ENCODE measurements around the gene ZNF423.

ZNF423 gene

DNA sequence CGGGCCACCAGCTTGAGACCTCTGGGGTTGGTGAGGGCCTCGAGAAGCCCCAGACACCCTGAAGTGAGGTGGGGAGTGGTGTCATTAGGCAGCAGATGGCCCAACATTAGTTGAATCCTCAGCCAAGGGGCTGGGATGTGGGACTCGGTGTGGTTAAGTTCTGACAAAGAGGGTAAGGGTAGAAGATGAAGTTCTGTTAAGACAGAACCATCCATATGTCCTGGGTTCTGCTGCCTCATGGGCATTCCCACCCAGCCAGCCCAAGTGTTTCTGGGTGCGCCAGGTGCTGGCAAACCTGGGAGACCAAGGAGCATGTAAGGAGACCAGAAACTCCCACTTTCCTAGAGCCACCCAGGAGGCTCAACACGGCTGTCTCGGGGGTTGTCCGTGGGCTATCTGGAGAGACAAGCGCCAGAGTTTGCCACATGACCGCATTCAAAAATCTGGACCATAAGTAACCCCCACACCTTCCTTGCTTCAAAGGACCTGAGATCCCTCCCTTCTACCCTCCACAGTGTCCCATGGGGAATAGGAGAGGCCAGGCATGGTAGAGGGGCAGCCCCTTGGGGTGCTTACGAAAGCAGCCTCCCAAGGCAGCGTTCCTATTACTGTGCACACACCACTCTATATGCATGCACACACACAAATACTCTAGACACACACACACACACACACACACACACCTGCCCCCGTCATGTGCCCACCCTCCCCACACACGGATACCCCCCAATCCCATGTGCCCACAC is 353.6 kb downstream of the ZNF423 start:
- H3K36me3 ChIP-seq (ENCODE audit: control insufficient read depth, insufficient read depth, low read length) = no peaks in the 10 kb centered on the region
- peaks cover 5% of the 10 kb centered on the region; the same call in 1 of the 2 replicates for H3K4me1 ChIP-seq (ENCODE audit: control insufficient read depth, insufficient read depth, low read length)
- no peaks in the 10 kb centered on the region for H3K27me3 ChIP-seq (ENCODE audit: control insufficient read depth, insufficient read depth, low read length)
- H3K9ac ChIP-seq (ENCODE audit: low read length) = no peak overlapping the region
- H3K4me3 ChIP-seq (ENCODE audit: low read depth, low read length) = no peak overlapping the region
- H3K27ac ChIP-seq (ENCODE audit: low read depth, low read length) = no peak overlapping the region
- H3K9me3 ChIP-seq (ENCODE audit: control insufficient read depth, insufficient read depth, low read depth, low read length) = no peaks in the 10 kb centered on the region

DNA sequence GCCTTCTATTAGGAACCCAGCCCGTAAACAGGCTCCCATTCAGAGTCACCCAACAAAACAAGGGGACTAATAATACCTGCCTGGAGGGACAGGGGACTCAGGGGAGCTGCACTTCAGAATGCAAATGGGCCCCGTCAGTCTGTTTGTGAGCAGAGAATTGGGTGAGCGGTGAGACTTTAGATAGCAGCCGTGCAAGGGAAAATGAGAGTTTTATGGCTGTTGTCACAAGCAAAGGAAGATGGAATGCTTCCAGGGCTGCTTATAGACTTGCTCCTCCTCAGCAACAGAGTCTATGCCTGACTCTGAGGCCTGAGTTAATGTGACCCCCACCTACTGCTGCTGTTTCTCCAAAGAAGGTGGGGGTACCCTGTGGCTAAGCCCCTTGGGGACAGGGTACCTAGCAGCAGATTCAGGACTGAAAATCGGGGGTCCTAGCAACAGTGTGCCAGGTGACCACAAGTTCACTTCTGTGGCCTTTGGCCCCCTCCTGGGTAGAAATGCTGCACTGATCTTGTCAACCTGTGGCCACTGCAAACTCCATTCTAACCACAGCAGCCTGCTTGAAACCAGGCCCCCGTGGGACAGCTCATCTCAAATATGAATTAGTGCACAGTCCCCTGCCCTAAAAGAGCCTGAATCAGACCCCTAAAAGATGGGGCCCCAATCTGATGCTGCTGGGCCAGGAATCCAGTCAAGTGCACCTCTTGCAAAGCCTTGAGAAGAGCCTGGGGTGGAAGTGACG is 355.9 kb downstream of the ZNF423 start:
- peaks cover 5% of the 10 kb centered on the region; the same call in 1 of the 2 replicates for H3K4me1 ChIP-seq (ENCODE audit: control insufficient read depth, insufficient read depth, low read length)
- no peaks in the 10 kb centered on the region for H3K9me3 ChIP-seq (ENCODE audit: control insufficient read depth, insufficient read depth, low read depth, low read length)
- H3K36me3 ChIP-seq (ENCODE audit: control insufficient read depth, insufficient read depth, low read length) = no peaks in the 10 kb centered on the region
- no peak overlapping the region for H3K27ac ChIP-seq (ENCODE audit: low read depth, low read length)
- no peaks in the 10 kb centered on the region for H3K27me3 ChIP-seq (ENCODE audit: control insufficient read depth, insufficient read depth, low read length)
- H3K4me3 ChIP-seq (ENCODE audit: low read depth, low read length) = no peak overlapping the region
- H3K9ac ChIP-seq (ENCODE audit: low read length) = no peak overlapping the region

DNA sequence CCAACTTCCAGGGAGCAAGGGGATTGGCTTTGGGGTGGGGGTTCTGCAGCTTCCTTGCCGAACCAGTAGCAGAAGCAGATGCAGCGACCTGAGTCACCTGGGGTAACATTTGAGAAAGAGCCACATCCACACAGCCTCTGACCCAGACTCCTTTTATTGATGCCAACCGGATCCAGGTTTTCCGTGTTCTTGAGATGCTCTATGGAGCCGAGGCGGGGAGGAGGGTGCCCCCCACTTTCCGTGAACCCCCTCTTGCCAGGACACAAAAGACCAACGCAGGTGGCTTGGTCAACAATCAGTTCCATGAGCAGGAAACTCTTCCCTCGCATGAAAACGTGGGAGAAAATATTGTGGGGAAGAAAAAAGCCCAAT is 356.5 kb downstream of the ZNF423 start:
- Histone ChIP-seq H3K27ac (ENCODE audit: low read depth, low read length) (no peak overlapping the region), H3K9me3 (ENCODE audit: control insufficient read depth, insufficient read depth, low read depth, low read length) (no peaks in the 10 kb centered on the region), H3K4me3 (ENCODE audit: low read depth, low read length) (no peak overlapping the region), H3K9ac (ENCODE audit: low read length) (no peak overlapping the region), H3K4me1 (ENCODE audit: control insufficient read depth, insufficient read depth, low read length) (peaks cover 5% of the 10 kb centered on the region; the same call in 1 of the 2 replicates), H3K27me3 (ENCODE audit: control insufficient read depth, insufficient read depth, low read length) (no peaks in the 10 kb centered on the region), H3K36me3 (ENCODE audit: control insufficient read depth, insufficient read depth, low read length) (no peaks in the 10 kb centered on the region)

DNA sequence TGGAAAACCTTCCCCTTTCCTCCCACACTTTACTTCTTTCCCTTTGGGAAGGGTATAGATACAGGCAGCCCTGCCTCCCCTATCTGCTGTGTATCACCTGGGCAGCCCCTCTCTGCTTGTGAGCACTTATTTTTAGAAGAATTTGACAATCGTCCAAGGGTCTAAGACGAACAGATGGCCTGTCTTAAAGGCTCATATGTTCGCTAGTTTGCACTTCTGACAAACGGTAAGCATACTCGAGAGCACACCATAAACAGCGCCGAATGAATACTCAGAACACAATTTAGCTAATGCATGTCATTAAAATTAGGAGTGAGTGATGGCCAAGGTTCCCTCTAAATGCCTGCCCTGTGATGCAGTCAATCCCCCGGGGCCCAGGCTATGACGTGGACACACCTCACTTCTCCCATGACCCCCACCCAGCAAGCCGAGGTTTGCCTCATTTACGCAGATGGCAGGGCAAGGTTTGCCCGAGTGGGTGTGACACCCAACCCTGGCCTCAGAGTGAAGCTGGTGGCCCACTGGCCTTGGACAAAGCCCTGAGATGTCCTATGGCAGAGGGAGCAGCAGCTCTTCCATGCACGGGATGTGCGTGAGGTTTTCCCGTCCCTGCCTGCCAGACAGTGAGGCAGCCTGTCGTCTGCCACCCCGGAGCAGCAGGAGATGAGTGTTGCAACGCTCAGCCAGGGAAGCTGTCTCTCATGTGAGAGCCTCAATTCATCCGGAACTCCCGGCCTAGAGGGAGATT is 357.1 kb downstream of the ZNF423 start:
- peaks cover 5% of the 10 kb centered on the region; the same call in 1 of the 2 replicates for H3K4me1 ChIP-seq (ENCODE audit: control insufficient read depth, insufficient read depth, low read length)
- H3K9ac ChIP-seq (ENCODE audit: low read length) = no peak overlapping the region
- no peak overlapping the region for H3K4me3 ChIP-seq (ENCODE audit: low read depth, low read length)
- H3K9me3 ChIP-seq (ENCODE audit: control insufficient read depth, insufficient read depth, low read depth, low read length) = no peaks in the 10 kb centered on the region
- H3K27me3 ChIP-seq (ENCODE audit: control insufficient read depth, insufficient read depth, low read length) = no peaks in the 10 kb centered on the region
- no peaks in the 10 kb centered on the region for H3K36me3 ChIP-seq (ENCODE audit: control insufficient read depth, insufficient read depth, low read length)
- no peak overlapping the region for H3K27ac ChIP-seq (ENCODE audit: low read depth, low read length)

DNA sequence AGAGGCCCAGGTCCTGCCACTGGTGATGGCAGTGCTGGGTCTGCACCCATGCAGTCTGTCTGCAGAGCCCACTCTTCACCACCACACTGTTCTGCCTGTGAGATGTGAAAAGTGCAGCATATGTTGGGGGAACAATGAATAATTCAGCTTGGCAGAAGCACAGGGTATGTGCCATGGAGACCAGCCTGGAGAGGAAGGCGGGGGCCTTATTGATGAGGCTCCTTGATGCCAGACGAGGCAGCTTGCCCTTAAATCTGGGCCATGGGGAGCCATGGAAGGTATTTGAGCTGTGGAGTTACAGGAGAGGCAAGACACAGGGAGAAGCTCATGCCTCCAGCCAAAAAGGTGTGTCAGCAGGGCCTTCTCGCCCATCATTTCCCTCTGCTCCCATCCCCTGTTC is 357.6 kb downstream of the ZNF423 start:
- Histone ChIP-seq H3K4me1 (ENCODE audit: control insufficient read depth, insufficient read depth, low read length) (peaks cover 5% of the 10 kb centered on the region; the same call in 1 of the 2 replicates), H3K27ac (ENCODE audit: low read depth, low read length) (no peak overlapping the region), H3K4me3 (ENCODE audit: low read depth, low read length) (no peak overlapping the region), H3K36me3 (ENCODE audit: control insufficient read depth, insufficient read depth, low read length) (no peaks in the 10 kb centered on the region), H3K9ac (ENCODE audit: low read length) (no peak overlapping the region), H3K27me3 (ENCODE audit: control insufficient read depth, insufficient read depth, low read length) (no peaks in the 10 kb centered on the region), H3K9me3 (ENCODE audit: control insufficient read depth, insufficient read depth, low read depth, low read length) (no peaks in the 10 kb centered on the region)

DNA sequence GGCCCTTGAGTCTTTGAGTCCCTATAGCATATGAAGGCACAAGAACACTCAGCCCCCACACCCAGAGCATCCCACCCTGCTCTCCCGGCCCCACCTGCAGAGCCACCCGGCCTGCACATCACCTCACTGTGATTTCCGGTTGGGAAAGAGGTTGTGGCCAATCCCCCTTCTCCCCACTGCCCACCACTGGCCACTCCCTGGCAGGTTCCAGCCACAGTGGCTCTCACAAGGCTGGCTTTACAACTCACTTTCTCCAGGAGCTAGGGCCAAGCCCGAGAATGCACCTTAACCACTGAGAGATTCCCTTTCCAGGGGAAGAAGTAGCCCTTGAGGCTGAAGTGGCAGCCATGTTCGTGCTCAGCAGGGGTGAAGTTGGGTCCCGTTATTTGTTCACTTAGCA is 358.4 kb downstream of the ZNF423 start:
- Histone ChIP-seq H3K4me3 (ENCODE audit: low read depth, low read length) (no peak overlapping the region), H3K27me3 (ENCODE audit: control insufficient read depth, insufficient read depth, low read length) (no peaks in the 10 kb centered on the region), H3K27ac (ENCODE audit: low read depth, low read length) (no peak overlapping the region), H3K36me3 (ENCODE audit: control insufficient read depth, insufficient read depth, low read length) (no peaks in the 10 kb centered on the region), H3K9me3 (ENCODE audit: control insufficient read depth, insufficient read depth, low read depth, low read length) (no peaks in the 10 kb centered on the region), H3K4me1 (ENCODE audit: control insufficient read depth, insufficient read depth, low read length) (peaks cover 7% of the 10 kb centered on the region; the same call in 1 of the 2 replicates), H3K9ac (ENCODE audit: low read length) (no peak overlapping the region)

DNA sequence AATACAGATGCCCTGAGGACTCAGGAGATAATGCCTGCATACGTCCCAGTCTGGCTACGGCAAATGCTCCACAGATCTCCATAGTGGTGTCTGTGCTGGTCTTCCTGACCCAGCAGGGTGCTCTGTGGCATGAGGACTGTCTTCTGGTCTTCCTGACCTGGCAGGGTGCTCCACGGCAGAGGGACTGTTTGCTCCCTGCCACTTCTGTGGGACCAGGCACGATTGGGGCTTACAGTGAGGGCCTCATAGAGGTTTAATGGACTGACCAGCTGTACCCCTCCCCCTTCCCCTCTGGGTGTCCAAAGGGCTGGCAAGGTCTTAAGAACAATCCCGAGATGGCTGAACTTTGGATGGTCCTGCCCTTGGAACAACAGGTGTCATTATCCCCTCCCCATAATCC is 359.3 kb downstream of the ZNF423 start:
- Histone ChIP-seq H3K9me3 (ENCODE audit: control insufficient read depth, insufficient read depth, low read depth, low read length) (no peaks in the 10 kb centered on the region), H3K36me3 (ENCODE audit: control insufficient read depth, insufficient read depth, low read length) (no peaks in the 10 kb centered on the region), H3K27me3 (ENCODE audit: control insufficient read depth, insufficient read depth, low read length) (no peaks in the 10 kb centered on the region), H3K9ac (ENCODE audit: low read length) (no peak overlapping the region), H3K4me3 (ENCODE audit: low read depth, low read length) (no peak overlapping the region), H3K27ac (ENCODE audit: low read depth, low read length) (no peak overlapping the region), H3K4me1 (ENCODE audit: control insufficient read depth, insufficient read depth, low read length) (peaks cover 13% of the 10 kb centered on the region)

DNA sequence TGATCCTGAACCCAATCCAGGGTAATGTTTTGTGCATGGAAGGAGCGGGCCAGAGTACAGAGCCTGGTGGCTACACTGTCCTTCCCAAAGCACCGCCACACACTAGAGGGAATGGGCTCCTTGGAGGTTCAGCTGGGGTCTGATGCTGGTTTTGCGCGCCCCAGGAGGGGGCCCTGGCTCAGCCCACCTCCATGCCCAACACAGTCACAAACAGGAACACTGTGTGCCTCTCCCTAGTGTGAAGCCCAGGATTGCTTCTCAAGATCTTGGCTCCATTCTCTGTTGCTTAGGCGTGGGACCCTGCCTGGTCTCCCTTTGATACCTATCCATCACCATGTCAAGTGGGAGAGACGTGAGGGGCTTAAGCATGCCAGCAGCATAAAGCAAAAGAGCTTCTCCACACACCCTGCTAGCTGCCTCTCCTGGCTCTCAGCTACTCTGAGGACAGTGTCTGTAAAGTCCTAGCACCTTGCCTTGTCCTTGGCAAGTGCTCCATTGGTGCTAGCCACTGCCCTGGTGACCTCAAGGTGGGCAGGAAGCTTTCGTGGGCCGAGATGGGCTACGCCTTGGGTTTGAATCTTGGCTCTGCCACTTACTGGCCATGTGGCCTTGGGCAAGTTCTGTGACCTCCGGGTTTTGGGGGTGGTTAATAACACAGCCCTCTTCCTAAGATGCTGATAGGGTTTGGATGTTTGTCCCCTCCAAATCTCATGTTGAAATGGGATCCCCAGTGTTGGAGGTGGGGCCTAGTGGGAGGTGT is 360.1 kb downstream of the ZNF423 start:
- no peak overlapping the region for H3K9ac ChIP-seq (ENCODE audit: low read length)
- H3K4me1 ChIP-seq (ENCODE audit: control insufficient read depth, insufficient read depth, low read length) = peaks cover 19% of the 10 kb centered on the region
- H3K27ac ChIP-seq (ENCODE audit: low read depth, low read length) = no peak overlapping the region
- no peaks in the 10 kb centered on the region for H3K36me3 ChIP-seq (ENCODE audit: control insufficient read depth, insufficient read depth, low read length)
- H3K27me3 ChIP-seq (ENCODE audit: control insufficient read depth, insufficient read depth, low read length) = no peaks in the 10 kb centered on the region
- H3K9me3 ChIP-seq (ENCODE audit: control insufficient read depth, insufficient read depth, low read depth, low read length) = no peaks in the 10 kb centered on the region
- no peak overlapping the region for H3K4me3 ChIP-seq (ENCODE audit: low read depth, low read length)

DNA sequence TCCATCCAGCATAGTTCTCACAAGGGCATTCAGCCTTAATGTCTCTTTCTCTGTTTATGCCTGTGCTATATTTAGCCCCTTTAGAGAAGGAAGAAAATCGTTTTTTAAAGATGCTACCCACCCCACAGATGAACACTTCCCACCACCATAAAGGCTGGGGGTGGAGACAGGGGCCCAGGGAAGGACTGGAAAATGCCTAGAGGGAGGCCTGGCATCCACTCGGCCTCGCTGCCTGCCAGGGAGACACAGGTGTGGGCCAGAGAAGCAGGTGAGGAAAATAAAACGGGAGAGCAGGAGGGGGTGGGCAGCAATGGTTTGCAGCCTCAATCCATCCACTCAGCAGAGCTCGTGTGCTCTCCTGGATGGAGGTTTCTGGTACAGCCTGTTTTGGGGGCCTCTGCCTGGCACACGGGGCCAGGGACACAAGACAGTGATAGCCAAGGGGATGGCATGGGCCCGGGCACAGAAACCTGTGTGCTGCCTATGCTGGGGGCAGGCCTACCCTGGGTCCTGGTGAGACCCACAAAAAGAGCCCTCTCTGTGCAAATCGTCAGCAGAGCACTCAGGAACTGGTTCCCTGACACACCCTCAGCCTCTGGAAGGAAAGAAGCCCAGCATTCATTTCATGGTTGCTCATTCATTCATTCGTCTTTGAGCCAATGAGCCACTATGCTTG is 360.9 kb downstream of the ZNF423 start:
- peaks cover 16% of the 10 kb centered on the region for H3K4me1 ChIP-seq (ENCODE audit: control insufficient read depth, insufficient read depth, low read length)
- H3K9ac ChIP-seq (ENCODE audit: low read length) = no peak overlapping the region
- no peaks in the 10 kb centered on the region for H3K9me3 ChIP-seq (ENCODE audit: control insufficient read depth, insufficient read depth, low read depth, low read length)
- no peaks in the 10 kb centered on the region for H3K27me3 ChIP-seq (ENCODE audit: control insufficient read depth, insufficient read depth, low read length)
- H3K27ac ChIP-seq (ENCODE audit: low read depth, low read length) = no peak overlapping the region
- H3K36me3 ChIP-seq (ENCODE audit: control insufficient read depth, insufficient read depth, low read length) = no peaks in the 10 kb centered on the region
- H3K4me3 ChIP-seq (ENCODE audit: low read depth, low read length) = no peak overlapping the region

DNA sequence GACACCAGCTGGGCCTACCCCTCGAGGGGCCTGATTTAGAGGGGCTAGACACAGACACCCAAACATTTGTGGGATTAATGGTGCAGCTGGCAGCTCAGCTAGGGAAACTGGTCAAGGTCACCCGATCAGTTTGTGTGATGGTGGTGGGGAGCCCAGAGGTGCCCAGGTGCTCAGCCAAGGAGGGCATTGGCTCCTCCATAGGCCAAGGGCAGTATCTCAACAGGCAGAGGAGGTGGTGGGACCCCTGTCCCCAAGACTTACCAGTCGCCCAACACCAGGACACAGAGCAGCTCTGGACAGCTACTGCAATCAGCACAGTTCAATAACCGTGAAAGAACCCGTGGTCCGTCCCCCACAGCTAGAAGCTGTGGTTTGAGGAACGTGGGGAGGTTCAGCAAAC is 361.4 kb downstream of the ZNF423 start:
- H3K9ac ChIP-seq (ENCODE audit: low read length) = no peak overlapping the region
- H3K9me3 ChIP-seq (ENCODE audit: control insufficient read depth, insufficient read depth, low read depth, low read length) = no peaks in the 10 kb centered on the region
- H3K27me3 ChIP-seq (ENCODE audit: control insufficient read depth, insufficient read depth, low read length) = no peaks in the 10 kb centered on the region
- H3K4me1 ChIP-seq (ENCODE audit: control insufficient read depth, insufficient read depth, low read length) = peaks cover 14% of the 10 kb centered on the region
- H3K4me3 ChIP-seq (ENCODE audit: low read depth, low read length) = no peak overlapping the region
- H3K27ac ChIP-seq (ENCODE audit: low read depth, low read length) = no peak overlapping the region
- no peaks in the 10 kb centered on the region for H3K36me3 ChIP-seq (ENCODE audit: control insufficient read depth, insufficient read depth, low read length)
